Large intestine (tissue), 3 donors: Measurements from ENCODE around the gene SMAD3. TPM values are rescaled to one million over a fixed set of nuclear protein-coding genes. Genes with fewer than 3 reads are reported as not detected.

ENCODE experiments used
- DNase-seq, 2 donors: peaks; one replicate each; pipeline versions ENCODE4 v3.0.0 to v3.0.0-alpha.2; 2013
- H3K27ac ChIP-seq: one replicate; pipeline ENCODE4 v1.5.1; 2013; ENCODE audit warnings: low read length
- H3K27me3 ChIP-seq: 2 replicates; pipeline ENCODE4 v1.6.1; 2013; ENCODE audit warnings: low read length; ENCODE audit not compliant: control insufficient read depth, insufficient read depth
- H3K36me3 ChIP-seq: 2 replicates; pipeline ENCODE4 v1.6.1; 2013; ENCODE audit warnings: low read length; ENCODE audit not compliant: control insufficient read depth, insufficient read depth
- H3K4me1 ChIP-seq: one replicate; pipeline ENCODE4 v1.6.1; 2013; ENCODE audit warnings: low read length; ENCODE audit not compliant: control insufficient read depth, insufficient read depth
- H3K4me3 ChIP-seq: one replicate; pipeline ENCODE4 v1.5.1; 2013; ENCODE audit warnings: low read length
- H3K9me3 ChIP-seq: one replicate; pipeline ENCODE4 v1.6.1; 2013; ENCODE audit warnings: mild to moderate bottlenecking, low read depth, low read length, moderate library complexity; ENCODE audit not compliant: control insufficient read depth
- WGBS: methylation state at CpG from one replicate; pipeline ENCODE4 v1.1.5; 2013; ENCODE audit warnings: low lambda C conversion rate; ENCODE audit not compliant: insufficient coverage; 5-methylcytosine and 5-hydroxymethylcytosine counted together
- polyA plus RNA-seq: library from polyadenylated mRNA; unstranded; fragments of 120-200 nt; gene quantifications from one replicate; pipeline ENCODE4 v1.2.1, GENCODE V29; 2013

SMAD3 gene
- polyA plus RNA-seq, 1 donor: 29.4 TPM

- H3K27me3 ChIP-seq: no peaks in the 10 kb centered on the region
- H3K36me3 ChIP-seq: no peaks in the 10 kb centered on the region
- H3K4me1 ChIP-seq: peaks cover 58% of the 10 kb centered on the region
- 28% methylated on average over 5 of the region's 33 CpGs for WGBS
- H3K27ac ChIP-seq: peak overlapping the region; percentile 98
- H3K4me3 ChIP-seq: peak overlapping the region; percentile 57
- H3K9me3 ChIP-seq: no peaks in the 10 kb centered on the region
- DNase-seq: peak; percentile 90 to 97
Observed at GRCh38 chr15:67063689-67064606, 1.5 kb upstream of the SMAD3 start.

- H3K27me3 ChIP-seq: no peaks in the 10 kb centered on the region
- DNase-seq: peak in 1 of 2 donors; percentile 88
- H3K4me1 ChIP-seq: peaks cover 55% of the 10 kb centered on the region
- no peaks in the 10 kb centered on the region for H3K9me3 ChIP-seq
- H3K36me3 ChIP-seq: peaks cover 2% of the 10 kb centered on the region
- H3K27ac ChIP-seq: peak overlapping the region; percentile 98
- no CpG with 5 or more reads among the region's 75 CpGs for WGBS
- H3K4me3 ChIP-seq: peak overlapping the region; percentile 57
Observed at GRCh38 chr15:67064607-67065530, 533 bp upstream of the SMAD3 start.

- Histone ChIP-seq H3K27me3 (no peaks in the 10 kb centered on the region), H3K4me1 (peaks cover 53% of the 10 kb centered on the region), H3K27ac (peak overlapping the region; percentile 87), H3K9me3 (no peaks in the 10 kb centered on the region), H3K4me3 (peak overlapping the region; percentile 87), H3K36me3 (peaks cover 10% of the 10 kb centered on the region)
- WGBS: no CpG with 5 or more reads among the region's 72 CpGs
- DNase-seq: peak in 1 of 2 donors; percentile 59
Observed at GRCh38 chr15:67066041-67066958, 898 bp downstream of the SMAD3 start.

- peak in 1 of 2 donors; percentile 51 for DNase-seq
- peak overlapping the region; percentile 87 for H3K27ac ChIP-seq
- no peaks in the 10 kb centered on the region for H3K9me3 ChIP-seq
- H3K27me3 ChIP-seq: no peaks in the 10 kb centered on the region
- WGBS: no CpG with 5 or more reads among the region's 28 CpGs
- peaks cover 49% of the 10 kb centered on the region for H3K4me1 ChIP-seq
- H3K36me3 ChIP-seq: peaks cover 10% of the 10 kb centered on the region
- peak overlapping the region; percentile 87 for H3K4me3 ChIP-seq
Observed at GRCh38 chr15:67066959-67067853, 1.8 kb downstream of the SMAD3 start.

GRCh38 chr15:67067930-67068551, 2.6 kb downstream of the SMAD3 start:
- 20% methylated on average over 1 of the region's 3 CpGs for WGBS
- H3K4me1 ChIP-seq: peaks cover 49% of the 10 kb centered on the region
- DNase-seq: peak; percentile 79 to 90

GRCh38 chr15:67068710-67069400, 3.5 kb downstream of the SMAD3 start:
- 68% methylated on average over 3 of the region's 6 CpGs for WGBS
- DNase-seq: no peak
- Histone ChIP-seq H3K4me1 (peaks cover 41% of the 10 kb centered on the region), H3K27ac (peak overlapping the region; percentile 87), H3K9me3 (no peaks in the 10 kb centered on the region), H3K36me3 (peaks cover 10% of the 10 kb centered on the region), H3K4me3 (no peak overlapping the region), H3K27me3 (no peaks in the 10 kb centered on the region)

More at GRCh38 chr15:67067930-67068551, 2.6 kb downstream of the SMAD3 start:
- Histone ChIP-seq H3K9me3 (no peaks in the 10 kb centered on the region), H3K36me3 (peaks cover 10% of the 10 kb centered on the region), H3K4me3 (peak overlapping the region; percentile 87), H3K27me3 (no peaks in the 10 kb centered on the region), H3K27ac (peak overlapping the region; percentile 87)

- no peak overlapping the region for H3K4me3 ChIP-seq
- no CpG with 5 or more reads among the region's 5 CpGs for WGBS
- DNase-seq: no peak
- H3K4me1 ChIP-seq: peaks cover 38% of the 10 kb centered on the region
- no peaks in the 10 kb centered on the region for H3K9me3 ChIP-seq
- no peak overlapping the region for H3K27ac ChIP-seq
- H3K27me3 ChIP-seq: no peaks in the 10 kb centered on the region
- H3K36me3 ChIP-seq: peaks cover 10% of the 10 kb centered on the region
Observed at GRCh38 chr15:67070150-67070549, 4.7 kb downstream of the SMAD3 start.

- H3K4me1 ChIP-seq: peaks cover 38% of the 10 kb centered on the region
- peaks cover 13% of the 10 kb centered on the region for H3K36me3 ChIP-seq
- no peaks in the 10 kb centered on the region for H3K27me3 ChIP-seq
- 93% methylated on average over 2 of the region's 9 CpGs for WGBS
- H3K27ac ChIP-seq: no peak overlapping the region
- no peaks in the 10 kb centered on the region for H3K9me3 ChIP-seq
- no peak overlapping the region for H3K4me3 ChIP-seq
- DNase-seq: no peak
Observed at GRCh38 chr15:67070892-67071664, 5.7 kb downstream of the SMAD3 start.
